ENCODE data around the gene CYP2R1. TPM values are rescaled to one million over a fixed set of nuclear protein-coding genes. Genes with fewer than 3 reads are reported as not detected.

The CYP2R1 gene
- total and polyA plus RNA-seq, 2 donors (not counting 3 experiments of a cell fraction or from before 2014, with no cell fraction given): 5.8 to 8.0 TPM

DNA sequence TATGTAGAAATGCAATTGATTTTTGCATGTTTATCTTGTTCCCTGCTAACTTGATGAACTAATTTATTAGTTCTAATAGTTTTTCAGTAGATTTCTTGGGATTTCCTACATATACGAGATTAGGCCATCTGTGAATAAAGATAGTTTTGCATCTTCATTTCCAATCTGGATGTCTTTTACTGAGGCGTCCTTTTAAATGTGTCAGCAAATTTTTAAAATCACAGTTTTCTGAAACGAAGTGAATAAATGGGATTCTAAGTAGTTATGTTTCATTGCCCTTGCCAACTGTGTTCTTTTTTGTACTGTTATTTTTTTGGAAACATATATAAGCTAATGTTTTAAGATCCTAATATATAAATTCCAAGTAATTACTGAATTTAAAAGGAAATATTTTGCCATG, 50.0 kb downstream of the CYP2R1 start:
- FAIRE-seq: no peak
- no peaks in the 10 kb centered on the region for H3K9me1 ChIP-seq (replicated peaks; ENCODE audit: control insufficient read depth, extremely low read depth, insufficient read depth, low read length)
- CTCF ChIA-PET: interaction anchor here (1.0 kb wide), 1 partner anchor 9 kb away, joined by 3 read pairs; no protein-coding TSS in a partner anchor
- H3K4me2 ChIP-seq (ENCODE audit: insufficient read depth, low read length): no peak overlapping the region
- H3K4me1 ChIP-seq (ENCODE audit: control insufficient read depth, extremely low read depth, insufficient read depth, low read length): no peaks in the 10 kb centered on the region
- no peaks in the 10 kb centered on the region for H3K27me3 ChIP-seq (ENCODE audit: control insufficient read depth in 2 of 2, insufficient read depth in 2 of 2, low read length in 2 of 2)
- H3K36me3 ChIP-seq (ENCODE audit: control insufficient read depth in 2 of 2, extremely low read depth in 1 of 2, insufficient read depth in 2 of 2, low read length in 2 of 2): no peaks in the 10 kb centered on the region
- TF ChIP-seq POLR2A (IDR thresholded peaks at IDR 0.05; ENCODE audit: low read depth, low read length): no peak
- no peak for TF ChIP-seq POLR2AphosphoS5 (IDR thresholded peaks at IDR 0.05; ENCODE audit: insufficient read depth, low read depth, low read length)
- no peak for TF ChIP-seq MAX (IDR thresholded peaks at IDR 0.05; ENCODE audit: insufficient read depth, insufficient read length)
- no peak for TF ChIP-seq CTCF (IDR thresholded peaks at IDR 0.05; ENCODE audit: extremely low read depth in 1 of 2, insufficient read depth in 1 of 2, low read depth in 1 of 2, low read length in 2 of 2)
- TF ChIP-seq GATA2 (IDR thresholded peaks at IDR 0.05; ENCODE audit: insufficient read depth, insufficient read length, low read depth, low read length): no peak
- no peak for TF ChIP-seq JUN (IDR thresholded peaks at IDR 0.05; ENCODE audit: borderline replicate concordance, insufficient read depth, insufficient read length, low read depth)
- TF ChIP-seq MYC (IDR thresholded peaks at IDR 0.05; ENCODE audit: low read depth, low read length): no peak
- TF ChIP-seq FOS (IDR thresholded peaks at IDR 0.05; ENCODE audit: borderline replicate concordance, insufficient read depth, low read length): no peak
- TF ChIP-seq EZH2 (IDR thresholded peaks at IDR 0.05; ENCODE audit: borderline replicate concordance, low read depth, low read length, severe bottlenecking): no peak
- H3K9ac ChIP-seq (replicated peaks; ENCODE audit: extremely low read depth, insufficient read depth, low read length): no peak overlapping the region
- H3K27ac ChIP-seq (ENCODE audit: insufficient read depth, low read depth, low read length): no peak overlapping the region
- POLR2A ChIA-PET: no interaction called here
- no peak for DNase-seq (ENCODE audit: low read depth, low spot score)
- no peaks in the 10 kb centered on the region for H3K9me3 ChIP-seq (replicated peaks; ENCODE audit: control insufficient read depth, insufficient read depth, low read length)
- no TSS peak for BruUV-seq (replicated peaks)
- intact Hi-C loops (cut with micrococcal nuclease) (no loop called here), dilution Hi-C loops (cut with MboI; ENCODE audit: extremely low pct_ligation_motif_present, low sequenced_read_pairs) (no loop called here)
- no peaks in the 10 kb centered on the region for H3K79me2 ChIP-seq (ENCODE audit: control insufficient read depth, insufficient read depth, low read length)
- no peak overlapping the region for H3K4me3 ChIP-seq (replicated peaks in 1 of 3; ENCODE audit: insufficient read depth in 1 of 3, low read depth in 1 of 3, low read length in 3 of 3)
- H2AFZ ChIP-seq (ENCODE audit: low read depth, low read length): no peak overlapping the region
- H4K20me1 ChIP-seq (replicated peaks; ENCODE audit: control insufficient read depth, extremely low read depth, insufficient read depth, low read length): no peaks in the 10 kb centered on the region
